GM18517 (cell line): ENCODE results near the gene CHKA.
A peak's percentile ranks its signal among the peaks of the same experiment; 100 is the strongest.

ENCODE experiments used
- ATAC-seq: cut with Tn5 transposase; IDR thresholded peaks from one replicate; pipeline ENCODE4 v1.9.1; 2021; ENCODE audit warnings: mild to moderate bottlenecking, moderate library complexity; ENCODE audit not compliant: unreplicated experiment

CHKA gene

GRCh38 chr11:68036717-68037239, 84.4 kb downstream of the CHKA start:
- no peak for ATAC-seq

- no peak for ATAC-seq
Measured at GRCh38 chr11:68036141-68036716, 85.0 kb downstream of the CHKA start.

- ATAC-seq = no peak
Measured at GRCh38 chr11:68035266-68035876, 85.8 kb downstream of the CHKA start.

GRCh38 chr11:68033708-68034045, 87.5 kb downstream of the CHKA start:
- ATAC-seq = no peak

- no peak for ATAC-seq
Measured at GRCh38 chr11:68032997-68033707, 88.0 kb downstream of the CHKA start.

- no peak for ATAC-seq
Measured at GRCh38 chr11:68032003-68032402, 89.2 kb downstream of the CHKA start.

GRCh38 chr11:68031144-68031464, 90.1 kb downstream of the CHKA start:
- ATAC-seq = no peak

- ATAC-seq = peak; percentile 98
Measured at GRCh38 chr11:68030318-68031143, 90.7 kb downstream of the CHKA start, which contains the start of gene NDUFS8. TSS of gene NDUFS8 (plus strand) at chr11:68030681. CDS start at chr11:68032152, 1,471 bp downstream.

- no peak for ATAC-seq
Measured at GRCh38 chr11:68028802-68029545, 92.2 kb downstream of the CHKA start.

- no peak for ATAC-seq
Measured at GRCh38 chr11:68027667-68028066, 93.5 kb downstream of the CHKA start.

GRCh38 chr11:68026391-68027105, 94.6 kb downstream of the CHKA start:
- ATAC-seq = no peak

GRCh38 chr11:68025047-68025446, 96.1 kb downstream of the CHKA start:
- ATAC-seq = no peak

GRCh38 chr11:68024508-68024907, 96.7 kb downstream of the CHKA start:
- no peak for ATAC-seq

GRCh38 chr11:68022531-68022930, 98.7 kb downstream of the CHKA start:
- no peak for ATAC-seq

GRCh38 chr11:68021167-68021787, 99.9 kb downstream of the CHKA start:
- no peak for ATAC-seq

- ATAC-seq = no peak
Measured at GRCh38 chr11:68020575-68020974, 100.6 kb downstream of the CHKA start.

- ATAC-seq = no peak
Measured at GRCh38 chr11:68019486-68019885, 101.7 kb downstream of the CHKA start.

GRCh38 chr11:68018730-68019190, 102.4 kb downstream of the CHKA start:
- ATAC-seq = no peak

GRCh38 chr11:68017980-68018729, 103.0 kb downstream of the CHKA start:
- no peak for ATAC-seq
